ENCODE measurements around the gene CLEC10A.
"Not testable (repeated sequence)": the region's sequence is repeated elsewhere in the genome, so short reads cannot be mapped to it uniquely, and the experiment has no call there.

Gene CLEC10A

DNA sequence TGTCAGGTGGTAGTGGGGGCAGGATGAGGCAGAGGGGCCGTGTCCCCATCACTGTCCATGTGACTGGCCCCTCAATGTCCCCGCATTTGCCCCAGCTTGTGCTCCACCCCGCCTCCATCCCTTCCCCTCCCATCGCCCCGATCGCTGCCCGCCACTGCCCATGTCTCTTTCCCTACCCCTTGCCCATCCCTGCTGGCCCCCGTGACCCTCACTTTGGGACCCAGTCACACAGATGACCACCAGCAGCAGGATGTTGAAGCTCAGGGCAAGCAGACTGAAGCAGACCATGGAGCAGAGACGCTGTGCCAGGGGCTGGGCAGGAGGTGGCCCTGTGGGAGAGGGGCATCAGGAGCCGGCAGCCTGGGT, 28.5 kb upstream of the CLEC10A start:
- no peak for DNase-seq (ENCODE audit: low read depth in 2 of 2)

DNA sequence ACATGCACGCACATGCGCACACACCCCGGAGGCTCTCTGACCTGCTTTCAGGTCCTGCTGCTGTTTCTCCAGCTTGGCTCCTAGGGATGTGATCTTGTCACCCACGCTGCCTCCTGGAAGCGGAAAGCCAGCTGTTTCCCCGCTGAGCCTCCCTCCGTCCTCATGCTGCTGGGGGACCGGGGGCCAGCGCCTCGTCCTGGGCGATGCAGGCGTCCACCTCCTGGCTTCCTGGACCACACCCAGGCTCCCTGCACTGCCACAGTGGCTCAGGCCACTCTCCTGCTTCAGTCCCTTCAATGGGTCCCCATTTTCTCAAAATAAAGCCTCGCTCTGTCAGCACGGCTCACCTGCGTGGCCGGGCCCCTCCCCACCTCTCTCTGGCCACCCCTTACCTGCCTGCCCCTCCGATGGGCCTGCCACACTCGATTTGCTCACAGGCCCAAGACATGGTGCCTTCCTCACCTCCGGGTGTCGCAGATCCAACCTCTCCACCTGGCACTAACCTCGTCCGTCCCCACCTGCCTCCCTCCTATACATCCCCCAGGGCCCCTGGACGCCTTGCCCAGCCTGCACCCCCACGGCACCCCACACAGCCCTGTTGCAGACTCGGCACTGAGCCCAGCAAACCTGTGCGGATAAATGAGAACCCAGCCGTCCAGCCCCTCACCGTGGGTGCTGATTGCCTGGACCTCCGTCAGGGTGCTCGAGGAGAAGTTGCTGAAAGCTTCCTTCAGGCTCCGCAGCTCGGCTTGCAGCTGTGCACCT, 27.9 kb upstream of the CLEC10A start:
- no peak for DNase-seq (ENCODE audit: low read depth in 2 of 2)

DNA sequence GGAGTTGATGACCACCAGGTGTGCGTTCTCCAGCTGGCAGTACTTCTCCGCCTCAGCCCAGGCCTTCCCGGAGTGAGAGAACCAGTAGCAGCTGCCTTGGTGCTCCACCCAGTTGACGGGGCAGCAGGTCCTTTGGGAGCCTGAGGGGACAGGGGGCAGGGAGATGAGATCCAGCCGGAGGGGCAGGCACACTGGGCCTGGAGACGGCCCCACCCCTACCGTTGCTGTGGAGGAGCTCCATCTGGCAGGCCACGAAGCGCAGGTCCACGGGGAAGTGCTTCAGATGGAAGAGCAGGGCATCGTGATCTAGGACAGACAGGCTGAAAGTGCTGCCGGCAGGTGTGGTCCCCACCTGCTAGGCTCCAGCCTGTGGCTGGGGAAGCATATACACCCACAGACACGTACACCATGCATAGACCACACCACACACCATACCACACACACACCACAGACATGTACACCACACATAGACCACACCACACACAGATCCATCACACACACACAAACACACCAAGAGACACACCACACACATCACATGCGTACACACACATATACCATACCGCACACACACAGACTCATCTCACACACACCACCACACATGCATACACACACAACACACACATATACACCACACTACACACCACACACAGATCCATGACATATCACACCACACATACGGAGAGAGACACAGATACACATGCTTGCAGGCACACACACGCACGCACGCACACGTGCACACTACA, 27.1 kb upstream of the CLEC10A start:
- DNase-seq (ENCODE audit: low read depth in 2 of 2): no peak

- DNase-seq (ENCODE audit: low read depth in 2 of 2): no peak
Observed at GRCh38 chr17:7102421-7102820, 22.4 kb upstream of the CLEC10A start.

- no peak for DNase-seq (ENCODE audit: low read depth in 2 of 2)
Observed at GRCh38 chr17:7101531-7101930, 21.5 kb upstream of the CLEC10A start.

GRCh38 chr17:7100641-7101379, 20.8 kb upstream of the CLEC10A start:
- DNase-seq (ENCODE audit: low read depth in 2 of 2): not testable (repeated sequence)

DNA sequence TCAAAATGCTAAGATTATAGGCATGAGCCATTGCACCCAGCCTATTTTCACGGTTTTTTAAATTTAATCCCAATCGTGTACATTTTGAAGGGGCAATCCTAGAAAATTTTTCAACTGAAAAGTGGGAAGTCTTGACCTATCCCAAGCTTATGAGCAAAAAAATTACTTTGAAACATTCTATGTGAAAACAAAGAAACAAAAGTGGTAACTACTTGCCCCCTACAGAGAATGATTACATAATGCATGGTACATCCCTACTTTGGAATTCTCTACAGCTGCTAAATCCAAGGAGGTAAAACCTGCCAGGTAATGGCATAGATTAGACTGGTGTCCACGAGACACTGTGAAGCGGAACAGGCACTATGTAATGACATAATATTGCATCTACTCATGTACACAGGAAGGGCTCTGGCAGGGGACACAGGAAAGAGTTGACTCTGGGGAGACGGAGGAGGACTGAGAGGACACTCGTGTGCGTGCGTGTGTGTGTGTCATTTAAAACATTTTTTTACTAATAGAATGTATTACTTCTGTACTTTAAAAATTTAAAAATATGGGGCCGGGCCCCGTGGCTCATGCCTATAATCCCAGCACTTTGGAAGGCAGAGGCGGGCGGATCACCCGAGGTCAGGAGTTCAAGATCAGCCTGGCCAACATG, 18.9 kb upstream of the CLEC10A start:
- no peak for DNase-seq (ENCODE audit: low read depth in 2 of 2)

DNA sequence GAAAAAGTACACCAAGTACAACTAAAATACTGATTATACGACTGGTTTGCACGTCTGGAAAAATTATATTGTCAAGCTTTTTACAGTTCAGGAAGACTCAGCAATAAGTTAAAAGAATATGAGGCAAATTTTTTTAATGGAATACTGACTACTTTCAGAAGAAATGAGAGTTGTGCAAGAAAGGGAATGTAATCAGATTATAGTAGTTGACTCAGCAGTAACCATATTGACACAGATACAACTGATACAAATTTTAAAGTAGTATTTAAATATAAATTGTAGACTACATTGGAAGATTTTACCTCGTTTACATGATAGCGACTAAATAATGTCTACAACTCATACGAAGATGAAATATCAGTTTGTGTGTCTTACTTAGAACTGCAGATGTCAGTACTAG, 17.9 kb upstream of the CLEC10A start:
- no peak for DNase-seq (ENCODE audit: low read depth in 2 of 2)

GRCh38 chr17:7095625-7096024, 15.6 kb upstream of the CLEC10A start:
- no peak for DNase-seq (ENCODE audit: low read depth in 2 of 2)

GRCh38 chr17:7094652-7095019, 14.6 kb upstream of the CLEC10A start:
- no peak for DNase-seq (ENCODE audit: low read depth in 2 of 2)

DNA sequence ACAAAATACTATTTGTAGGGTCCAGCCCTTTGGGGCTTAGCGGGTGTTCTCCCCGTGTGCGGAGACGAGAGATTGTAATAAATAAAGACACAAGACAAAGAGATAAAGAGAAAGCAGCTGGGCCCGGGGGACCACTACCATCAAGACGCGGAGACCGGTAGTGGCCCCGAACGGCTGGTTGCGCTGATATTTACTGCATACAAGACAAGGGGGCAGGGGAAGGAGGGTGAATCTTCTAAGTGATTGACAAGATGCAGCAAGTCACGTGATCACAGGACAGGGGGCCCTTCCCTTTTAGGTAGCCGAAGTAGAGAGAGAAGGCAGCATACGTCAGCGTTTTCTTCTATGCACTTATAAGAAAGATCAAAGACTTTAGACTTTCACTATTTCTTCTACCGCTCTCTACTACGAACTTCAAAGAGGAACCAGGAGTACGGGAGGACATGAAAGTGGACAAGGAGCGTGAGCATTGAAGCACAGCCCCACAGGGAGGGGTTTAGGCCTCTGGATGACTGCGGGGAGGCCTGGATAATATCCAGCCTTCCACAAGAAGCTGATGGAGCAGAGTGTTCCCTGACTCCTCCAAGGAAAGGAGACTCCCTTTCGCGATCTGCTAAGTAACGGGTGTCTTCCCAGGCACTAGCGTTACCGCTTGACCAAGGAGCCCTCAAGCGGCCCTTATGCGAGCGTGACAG, 11.4 kb upstream of the CLEC10A start:
- DNase-seq (ENCODE audit: low read depth in 2 of 2): not testable (repeated sequence)

DNA sequence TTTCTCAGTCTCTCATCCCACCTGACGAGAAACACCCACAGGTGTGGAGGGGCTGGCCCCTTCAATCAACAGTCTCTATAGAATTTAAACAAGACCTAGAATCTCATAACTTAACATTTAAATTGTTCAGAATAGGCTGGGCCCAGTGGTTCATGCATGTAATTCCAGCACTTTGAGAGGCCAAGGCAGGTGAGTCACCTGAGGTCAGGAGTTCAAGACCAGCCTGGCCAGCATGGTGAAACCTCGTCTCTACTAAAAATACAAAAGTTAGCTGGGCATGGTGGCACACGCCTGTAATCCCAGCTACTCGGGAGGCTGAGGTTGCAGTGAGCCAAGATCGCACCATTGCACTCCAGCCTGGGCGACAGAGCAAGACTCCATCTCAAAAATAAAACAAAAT, 9.5 kb upstream of the CLEC10A start:
- not testable (repeated sequence) for DNase-seq (ENCODE audit: low read depth in 2 of 2)

DNA sequence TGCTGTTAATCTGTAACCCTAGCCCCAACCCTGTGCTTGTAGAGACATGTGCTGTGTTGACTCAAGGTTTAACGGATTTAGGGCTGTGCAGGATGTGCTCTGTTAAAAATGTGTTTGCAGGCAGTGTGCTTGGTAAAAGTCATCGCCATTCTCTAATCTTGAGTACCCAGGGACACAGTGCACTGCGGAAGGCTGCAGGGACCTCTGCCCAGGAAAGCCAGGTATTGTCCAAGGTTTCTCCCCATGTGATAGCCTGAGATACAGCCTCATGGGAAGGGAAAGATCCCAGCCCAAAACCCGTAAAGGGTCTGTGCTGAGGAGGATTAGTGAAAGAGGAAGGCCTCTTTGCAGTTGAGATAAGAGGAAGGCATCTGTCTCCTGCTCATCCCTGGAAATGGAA, 8.4 kb upstream of the CLEC10A start:
- DNase-seq (ENCODE audit: low read depth in 2 of 2): not testable (repeated sequence)

DNA sequence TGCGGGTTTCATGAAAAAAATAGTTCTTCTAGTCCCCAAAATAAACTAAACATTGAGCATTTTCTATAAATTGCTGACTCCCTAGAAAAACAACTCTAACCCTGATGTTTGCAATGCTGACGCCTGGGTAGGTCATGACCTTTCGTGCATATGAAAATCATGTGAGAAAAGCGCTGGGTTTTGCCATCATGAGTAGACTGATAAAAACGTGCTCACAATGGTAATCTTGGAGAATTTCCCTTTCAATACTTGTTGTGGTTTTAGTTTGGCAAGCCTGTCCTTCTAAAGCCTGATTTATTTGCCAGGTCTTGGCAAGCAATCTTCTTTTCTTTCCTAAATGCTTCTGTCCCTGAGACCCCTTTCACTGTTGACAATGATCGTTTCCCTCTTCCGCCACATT, 4.0 kb upstream of the CLEC10A start:
- DNase-seq (ENCODE audit: low read depth in 2 of 2): no peak

GRCh38 chr17:7083592-7083991, 3.5 kb upstream of the CLEC10A start:
- no peak for DNase-seq (ENCODE audit: low read depth in 2 of 2)

DNA sequence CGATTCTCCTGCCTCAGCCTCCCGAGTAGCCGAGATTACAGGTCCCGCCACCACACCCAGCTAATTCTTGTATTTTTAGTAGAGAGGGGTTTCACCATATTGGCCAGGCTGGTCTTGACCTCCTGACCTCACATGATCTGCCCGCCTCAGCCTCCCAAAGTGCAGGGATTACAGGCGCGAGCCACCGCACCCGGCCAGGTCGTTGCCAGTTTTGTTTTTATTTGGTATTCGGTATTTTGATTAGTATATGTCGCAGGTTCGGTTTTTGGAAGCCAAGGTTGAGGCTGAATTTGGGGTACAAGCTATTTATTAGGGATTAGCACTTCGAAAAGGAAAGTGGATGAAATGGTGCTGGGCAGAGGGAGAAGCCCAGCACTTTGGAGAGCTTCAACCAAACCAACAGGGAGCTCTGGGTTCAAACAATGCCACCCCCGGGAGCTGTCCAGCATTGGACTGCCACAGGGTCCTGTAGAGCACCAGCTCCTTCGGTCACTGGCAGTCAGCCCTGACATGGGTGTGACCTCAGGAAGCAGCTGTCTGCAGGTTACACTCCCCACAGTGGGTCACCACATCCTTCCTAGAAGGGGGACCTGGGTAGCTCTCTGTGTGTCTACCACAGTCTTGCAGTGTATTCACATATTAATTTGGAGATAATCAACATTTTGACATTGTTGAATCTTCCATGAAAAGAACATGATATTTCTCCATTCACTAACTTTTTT, 1.5 kb upstream of the CLEC10A start:
- DNase-seq (ENCODE audit: low read depth in 2 of 2): no peak

DNA sequence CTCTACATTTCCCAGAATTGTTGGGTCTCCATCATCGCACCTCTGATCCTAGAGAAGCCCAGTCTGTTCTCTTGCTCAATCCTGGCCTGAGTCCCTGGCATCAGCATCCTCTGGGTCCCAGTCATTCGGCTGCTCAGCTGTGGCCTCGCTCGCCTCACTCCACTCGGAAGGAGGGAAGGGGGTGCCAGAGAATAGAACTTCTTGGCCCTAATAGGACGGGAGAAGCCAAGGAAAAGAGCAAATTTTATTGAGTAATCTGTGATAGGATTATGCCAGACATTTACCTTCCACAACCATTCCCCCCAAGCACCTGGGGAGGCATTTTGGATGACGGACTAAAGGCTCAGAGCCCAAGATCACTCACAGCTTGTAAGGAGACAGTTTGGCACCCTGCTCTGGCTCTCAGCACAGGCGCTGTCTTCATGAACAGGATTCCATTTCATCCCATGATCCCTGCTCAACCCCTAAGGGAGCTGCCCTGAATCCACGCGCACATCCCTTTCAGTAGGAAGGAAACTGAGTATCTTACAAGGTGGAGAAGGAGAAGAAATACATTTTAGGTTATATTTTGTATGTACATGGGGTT, 498 bp upstream of the CLEC10A start:
- no peak for DNase-seq (ENCODE audit: low read depth in 2 of 2)

- DNase-seq (ENCODE audit: low read depth in 2 of 2): no peak
Observed at GRCh38 chr17:7078711-7079110, 1.3 kb downstream of the CLEC10A start.

DNA sequence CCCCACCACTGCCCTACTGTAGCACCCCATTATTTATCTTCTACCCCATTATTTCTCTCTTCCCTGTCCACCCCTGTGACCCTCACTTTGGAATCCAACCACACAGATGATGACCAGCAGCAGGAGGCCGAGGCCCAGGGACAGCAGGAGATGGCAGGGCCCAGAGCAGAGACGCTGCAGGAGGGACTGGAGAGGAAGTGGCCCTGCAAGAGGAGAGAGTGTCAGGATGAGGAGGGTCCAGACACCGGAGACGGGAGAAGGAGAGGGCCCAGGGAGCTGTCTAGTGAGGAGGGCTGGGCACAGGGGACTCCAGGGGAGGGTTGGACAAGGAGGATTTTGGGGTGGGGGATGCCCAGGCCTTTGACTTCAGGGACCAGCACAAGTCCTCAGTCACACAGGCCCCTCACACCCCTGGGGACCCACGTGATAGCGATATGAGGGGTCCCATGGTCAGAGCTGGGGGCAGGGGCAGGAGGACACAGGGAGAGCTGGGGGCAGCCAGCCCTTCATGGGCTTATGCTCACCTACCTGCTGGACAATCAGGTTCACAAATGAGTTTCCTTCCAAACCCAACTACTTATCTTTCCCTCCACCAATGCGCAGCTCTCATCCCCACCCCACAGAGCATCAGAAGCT, 2.0 kb downstream of the CLEC10A start:
- DNase-seq (ENCODE audit: low read depth in 2 of 2): no peak

DNA sequence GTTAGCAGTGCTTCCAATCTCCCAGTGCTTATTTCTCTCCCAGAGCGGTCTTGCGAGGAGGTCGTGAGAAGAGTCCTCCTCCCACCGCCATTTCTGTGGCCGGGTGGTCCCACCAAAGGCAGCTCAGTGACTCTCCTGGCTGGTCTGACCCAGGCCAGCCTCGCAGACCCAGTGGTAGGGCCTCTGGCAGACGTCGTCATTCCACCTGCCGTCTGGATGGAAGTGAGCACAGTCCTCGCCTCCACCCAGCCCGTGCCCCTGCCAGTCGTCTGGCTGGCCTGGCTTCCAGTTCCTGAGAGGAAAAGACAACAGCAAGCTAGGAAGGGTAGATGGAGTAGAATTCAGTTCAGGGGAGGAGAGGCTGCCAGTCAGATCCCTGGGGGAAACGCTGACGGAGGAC, 5.1 kb downstream of the CLEC10A start:
- DNase-seq (ENCODE audit: low read depth in 2 of 2): no peak
